ENCODE results near the gene TSN. TPM values are rescaled to one million over a fixed set of nuclear protein-coding genes. Genes with fewer than 3 reads are reported as not detected.

Gene TSN
- total RNA-seq, 2 donors from 2014 or later = 18.2 to 20.8 TPM

GRCh38 chr2:121774235-121774634 lies 18.8 kb downstream of the TSN start:
- H3K4me1 ChIP-seq = no peaks in the 10 kb centered on the region
- no peak for TF ChIP-seq CTCF (IDR thresholded peaks at IDR 0.05)
- TF ChIP-seq POLR2A (IDR thresholded peaks at IDR 0.05) = no peak
- DNase-seq (no peak), ATAC-seq (no peak)
- H3K9me3 ChIP-seq = no peaks in the 10 kb centered on the region
- H3K36me3 ChIP-seq (replicated peaks in 1 of 2; ENCODE audit: insufficient read depth in 1 of 2, low read depth in 2 of 2) = peaks cover 0 to 1% of the 10 kb centered on the region in 2 donors
- WGBS, 2 donors = 83 to 87% methylated on average over 13 of the region's 13 CpGs
- no peak overlapping the region for H3K27ac ChIP-seq
- no peaks in the 10 kb centered on the region for H3K27me3 ChIP-seq
- H3K4me3 ChIP-seq = no peak overlapping the region
- intact Hi-C loops (cut with DNase I) = no loop called here

- H3K4me3 ChIP-seq = no peak overlapping the region
- no peaks in the 10 kb centered on the region for H3K9me3 ChIP-seq
- no peaks in the 10 kb centered on the region for H3K27me3 ChIP-seq
- no peak for DNase-seq
- intact Hi-C loops (cut with DNase I) = no loop called here
- no peak overlapping the region for H3K27ac ChIP-seq
- 76 to 80% methylated on average over 3 of the region's 3 CpGs for WGBS, 2 donors
- no peaks in the 10 kb centered on the region for H3K36me3 ChIP-seq (replicated peaks in 1 of 2; ENCODE audit: insufficient read depth in 1 of 2, low read depth in 2 of 2)
- no peak for TF ChIP-seq CTCF (IDR thresholded peaks at IDR 0.05)
- no peaks in the 10 kb centered on the region for H3K4me1 ChIP-seq
- no peak for ATAC-seq
Observed at GRCh38 chr2:121776361-121776760, 20.9 kb downstream of the TSN start.

GRCh38 chr2:121776885-121777698 lies 21.6 kb downstream of the TSN start:
- no peaks in the 10 kb centered on the region for H3K4me1 ChIP-seq
- no peak overlapping the region for H3K27ac ChIP-seq
- intact Hi-C loops (cut with DNase I) = no loop called here
- no peaks in the 10 kb centered on the region for H3K36me3 ChIP-seq (replicated peaks in 1 of 2; ENCODE audit: insufficient read depth in 1 of 2, low read depth in 2 of 2)
- DNase-seq = no peak
- no peak for ATAC-seq
- 47 to 49% methylated on average over 12 of the region's 12 CpGs for WGBS, 2 donors
- H3K4me3 ChIP-seq = no peak overlapping the region
- TF ChIP-seq CTCF (IDR thresholded peaks at IDR 0.05) (no peak), POLR2A (IDR thresholded peaks at IDR 0.05) (no peak)
- H3K9me3 ChIP-seq = no peaks in the 10 kb centered on the region
- H3K27me3 ChIP-seq = no peaks in the 10 kb centered on the region

GRCh38 chr2:121777699-121778058 lies 22.2 kb downstream of the TSN start:
- H3K27me3 ChIP-seq = no peaks in the 10 kb centered on the region
- no peaks in the 10 kb centered on the region for H3K9me3 ChIP-seq
- H3K4me1 ChIP-seq = no peaks in the 10 kb centered on the region
- DNase-seq (no peak), ATAC-seq (no peak)
- intact Hi-C loops (cut with DNase I) = no loop called here
- no peaks in the 10 kb centered on the region for H3K36me3 ChIP-seq (replicated peaks in 1 of 2; ENCODE audit: insufficient read depth in 1 of 2, low read depth in 2 of 2)
- H3K4me3 ChIP-seq = no peak overlapping the region
- no peak for TF ChIP-seq POLR2A (IDR thresholded peaks at IDR 0.05)
- TF ChIP-seq CTCF (IDR thresholded peaks at IDR 0.05) = no peak
- WGBS, 2 donors = 80 to 86% methylated on average over 1 of the region's 1 CpG
- H3K27ac ChIP-seq = no peak overlapping the region

Data from body of pancreas (tissue), 4 donors.